ENCODE measurements around the gene CCDC178.

The CCDC178 gene

GRCh38 chr18:33239298-33239697 lies 201.2 kb downstream of the CCDC178 start:
- no peaks in the 10 kb centered on the region for H3K27me3 Mint-ChIP-seq

DNA sequence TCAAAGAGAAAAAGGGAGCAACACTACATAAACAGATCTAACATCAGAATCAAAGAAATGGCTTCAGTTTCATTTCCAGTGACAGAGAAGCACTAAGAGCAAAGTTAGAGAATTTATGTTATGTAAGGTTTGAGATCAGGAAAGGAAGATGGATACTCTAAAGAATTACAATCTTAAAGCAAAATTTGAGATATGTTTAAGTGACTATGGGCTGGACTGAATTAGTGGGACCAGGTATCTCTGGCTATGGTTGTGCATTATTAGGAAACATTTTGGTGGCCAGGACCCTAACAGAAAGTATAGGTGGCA lies 208.2 kb downstream of the CCDC178 start:
- ATAC-seq (replicated peaks) (no peak), DNase-seq (no peak)
- H3K4me1 Mint-ChIP-seq (ENCODE audit: low read depth in 2 of 2) = no peaks in the 10 kb centered on the region
- H3K27me3 Mint-ChIP-seq = no peaks in the 10 kb centered on the region
- H3K27ac Mint-ChIP-seq = no peak overlapping the region
- no peak overlapping the region for H3K4me3 Mint-ChIP-seq
- no peaks in the 10 kb centered on the region for H3K36me3 Mint-ChIP-seq (ENCODE audit: insufficient read depth)
- peaks cover 10% of the 10 kb centered on the region in 2 donors for H3K9me3 Mint-ChIP-seq

More at GRCh38 chr18:33239298-33239697, 201.2 kb downstream of the CCDC178 start:
- ATAC-seq (replicated peaks) = no peak
- H3K4me3 Mint-ChIP-seq = no peak overlapping the region
- peaks cover 8 to 18% of the 10 kb centered on the region in 2 donors for H3K9me3 Mint-ChIP-seq
- H3K27ac Mint-ChIP-seq = no peak overlapping the region
- H3K36me3 Mint-ChIP-seq (ENCODE audit: insufficient read depth) = no peaks in the 10 kb centered on the region
- DNase-seq = no peak
- no peaks in the 10 kb centered on the region for H3K4me1 Mint-ChIP-seq (ENCODE audit: low read depth in 2 of 2)

- Mint-ChIP-seq H3K36me3 (ENCODE audit: insufficient read depth) (no peaks in the 10 kb centered on the region), H3K4me3 (no peak overlapping the region), H3K27ac (no peak overlapping the region), H3K4me1 (ENCODE audit: low read depth in 2 of 2) (no peaks in the 10 kb centered on the region), H3K27me3 (no peaks in the 10 kb centered on the region), H3K9me3 (peaks cover 10% of the 10 kb centered on the region in 2 donors)
- DNase-seq (no peak), ATAC-seq (replicated peaks) (no peak)
These were observed 208.8 kb downstream of the CCDC178 start for GRCh38 chr18:33231474-33232317.

DNA sequence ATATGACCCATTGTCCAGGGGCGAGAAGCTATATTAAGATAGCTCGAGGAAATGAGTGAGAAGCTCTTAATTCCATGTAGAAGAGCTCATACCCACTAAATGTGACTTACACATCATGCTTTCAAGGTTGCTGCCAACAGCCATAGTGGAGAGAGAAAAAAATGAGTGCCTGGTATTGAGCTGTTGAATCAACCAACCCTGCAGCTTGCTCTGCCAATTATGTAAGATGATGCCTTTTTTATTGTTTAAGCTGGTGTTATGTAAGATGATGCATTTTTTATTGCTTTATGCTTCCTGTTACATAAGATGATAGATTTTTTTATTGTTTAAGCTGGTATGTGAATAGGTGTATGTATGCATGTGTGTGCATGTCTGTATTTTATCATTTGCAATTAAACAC lies 228.2 kb downstream of the CCDC178 start:
- DNase-seq = no peak
- Mint-ChIP-seq H3K27ac (no peak overlapping the region), H3K27me3 (no peaks in the 10 kb centered on the region), H3K36me3 (ENCODE audit: insufficient read depth) (no peaks in the 10 kb centered on the region), H3K4me1 (ENCODE audit: low read depth in 2 of 2) (no peaks in the 10 kb centered on the region), H3K4me3 (no peak overlapping the region), H3K9me3 (peaks cover 5 to 12% of the 10 kb centered on the region in 2 donors)
- no peak for ATAC-seq (replicated peaks)

DNA sequence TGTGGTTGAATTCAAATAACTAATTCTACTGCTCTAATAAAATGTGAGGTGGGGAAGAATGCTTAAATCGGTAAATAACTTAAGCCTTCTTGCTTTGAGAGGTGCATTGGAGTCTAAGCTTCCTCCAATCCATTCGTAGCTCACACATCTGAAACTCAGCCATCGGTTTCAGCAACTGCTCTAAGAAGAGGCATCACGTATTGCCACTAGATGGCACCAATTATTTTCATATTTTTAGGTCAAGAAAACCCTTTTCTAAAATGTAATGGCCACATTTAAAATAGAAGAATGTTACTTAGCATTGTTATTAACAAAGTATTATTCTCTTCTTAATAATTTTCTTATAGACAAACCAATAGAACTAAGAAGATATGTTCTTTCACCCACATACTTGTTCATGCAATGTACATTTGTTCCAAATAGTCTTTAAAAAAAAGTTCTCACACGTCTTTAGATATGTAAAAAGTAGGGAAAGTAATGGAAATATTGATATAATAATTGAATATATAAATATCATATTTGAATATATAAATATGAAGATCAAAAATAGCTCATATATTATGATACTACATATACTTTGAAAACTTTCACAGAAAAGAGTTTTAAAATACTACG lies 229.8 kb downstream of the CCDC178 start:
- no peaks in the 10 kb centered on the region for H3K36me3 Mint-ChIP-seq (ENCODE audit: insufficient read depth)
- H3K9me3 Mint-ChIP-seq = peaks cover 2 to 8% of the 10 kb centered on the region in 2 donors
- H3K27me3 Mint-ChIP-seq = no peaks in the 10 kb centered on the region
- no peak overlapping the region for H3K27ac Mint-ChIP-seq
- DNase-seq = no peak
- no peaks in the 10 kb centered on the region for H3K4me1 Mint-ChIP-seq (ENCODE audit: low read depth in 2 of 2)
- ATAC-seq (replicated peaks) = no peak
- H3K4me3 Mint-ChIP-seq = no peak overlapping the region

DNA sequence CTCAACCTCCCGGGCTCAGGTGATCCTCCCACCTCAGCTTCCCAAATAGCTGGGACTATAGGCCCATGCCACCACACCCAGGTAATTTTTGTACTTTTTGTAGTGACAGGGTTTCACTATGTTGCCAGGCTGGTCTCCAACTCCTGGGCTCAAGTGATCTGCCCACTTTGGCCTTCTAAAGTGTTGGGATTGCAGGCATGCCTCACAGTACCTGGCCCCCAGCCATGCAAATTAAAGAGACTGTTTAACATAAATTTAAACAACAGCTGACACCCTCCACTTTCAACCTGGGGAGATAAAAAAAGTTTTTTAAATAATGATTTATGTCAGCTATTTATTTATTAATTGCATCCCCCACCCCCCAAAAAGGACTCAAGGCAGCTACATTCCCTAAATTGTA lies 234.7 kb downstream of the CCDC178 start:
- H3K4me1 Mint-ChIP-seq (ENCODE audit: low read depth in 2 of 2) = no peaks in the 10 kb centered on the region
- no peak overlapping the region for H3K4me3 Mint-ChIP-seq
- DNase-seq (no peak), ATAC-seq (replicated peaks) (no peak)
- H3K9me3 Mint-ChIP-seq = peaks cover 9 to 15% of the 10 kb centered on the region in 2 donors
- no peaks in the 10 kb centered on the region for H3K36me3 Mint-ChIP-seq (ENCODE audit: insufficient read depth)
- H3K27ac Mint-ChIP-seq = no peak overlapping the region
- no peaks in the 10 kb centered on the region for H3K27me3 Mint-ChIP-seq

- Mint-ChIP-seq H3K27me3 (no peaks in the 10 kb centered on the region), H3K27ac (no peak overlapping the region), H3K36me3 (ENCODE audit: insufficient read depth) (no peaks in the 10 kb centered on the region), H3K4me1 (ENCODE audit: low read depth in 2 of 2) (no peaks in the 10 kb centered on the region), H3K4me3 (no peak overlapping the region), H3K9me3 (peaks cover 15 to 26% of the 10 kb centered on the region in 2 donors)
- no peak for ATAC-seq (replicated peaks)
- DNase-seq = no peak
These were observed 239.0 kb downstream of the CCDC178 start for GRCh38 chr18:33201509-33201926.

- H3K9me3 Mint-ChIP-seq = peaks cover 8 to 18% of the 10 kb centered on the region in 2 donors
- H3K27me3 Mint-ChIP-seq = no peaks in the 10 kb centered on the region
- H3K4me3 Mint-ChIP-seq = no peak overlapping the region
- H3K4me1 Mint-ChIP-seq (ENCODE audit: low read depth in 2 of 2) = no peaks in the 10 kb centered on the region
- ATAC-seq (replicated peaks) = no peak
- no peak for DNase-seq
- H3K36me3 Mint-ChIP-seq (ENCODE audit: insufficient read depth) = no peaks in the 10 kb centered on the region
- no peak overlapping the region for H3K27ac Mint-ChIP-seq
These were observed 244.7 kb downstream of the CCDC178 start for GRCh38 chr18:33195795-33196194.

DNA sequence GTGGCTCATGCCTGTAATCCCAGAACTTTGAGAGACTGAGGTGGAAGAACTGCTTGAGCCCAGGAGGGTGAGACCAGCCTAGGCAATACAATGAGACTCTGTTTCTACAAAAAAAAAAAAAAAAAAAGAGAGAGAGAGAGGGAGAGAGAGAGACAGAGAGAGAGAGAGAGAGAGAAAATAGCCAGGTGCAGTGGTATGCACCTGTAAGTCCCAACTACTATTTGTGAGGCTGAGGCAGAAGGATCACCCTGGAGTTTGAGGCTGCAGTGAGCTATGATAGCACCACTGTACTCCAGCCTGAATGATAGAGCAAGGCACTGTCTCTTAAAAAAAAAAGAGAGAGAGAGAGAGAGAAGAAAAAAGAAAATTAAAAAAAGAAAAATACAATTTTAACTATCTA lies 245.7 kb downstream of the CCDC178 start:
- Mint-ChIP-seq H3K4me3 (no peak overlapping the region), H3K9me3 (peaks cover 6 to 14% of the 10 kb centered on the region in 2 donors), H3K36me3 (ENCODE audit: insufficient read depth) (no peaks in the 10 kb centered on the region), H3K4me1 (ENCODE audit: low read depth in 2 of 2) (no peaks in the 10 kb centered on the region), H3K27me3 (no peaks in the 10 kb centered on the region), H3K27ac (no peak overlapping the region)
- ATAC-seq (replicated peaks) (no peak), DNase-seq (no peak)

DNA sequence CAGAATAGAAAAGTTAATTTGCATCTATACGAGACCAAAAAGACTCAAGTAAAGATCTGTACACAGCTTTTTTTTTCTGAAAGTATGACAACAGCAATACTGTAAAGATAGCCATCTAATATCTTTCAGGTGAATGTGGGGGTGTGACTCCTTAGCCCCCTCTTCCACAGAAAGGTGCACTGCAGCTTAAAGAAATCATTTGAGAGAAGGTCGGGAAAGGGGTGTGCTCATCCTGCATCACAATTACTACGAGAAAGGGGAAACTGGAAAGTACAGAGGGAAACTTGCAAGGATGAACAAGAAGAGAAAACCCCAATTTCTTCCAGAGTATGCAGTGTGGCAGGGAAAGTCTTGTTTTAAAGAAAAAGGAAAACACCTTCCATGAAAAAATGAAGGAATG lies 255.6 kb downstream of the CCDC178 start:
- ATAC-seq (replicated peaks) (no peak), DNase-seq (no peak)
- Mint-ChIP-seq H3K27me3 (no peaks in the 10 kb centered on the region), H3K36me3 (ENCODE audit: insufficient read depth) (no peaks in the 10 kb centered on the region), H3K4me1 (ENCODE audit: low read depth in 2 of 2) (no peaks in the 10 kb centered on the region), H3K27ac (no peak overlapping the region), H3K4me3 (no peak overlapping the region), H3K9me3 (peaks cover 2 to 17% of the 10 kb centered on the region in 2 donors)

- no peaks in the 10 kb centered on the region for H3K36me3 Mint-ChIP-seq (ENCODE audit: insufficient read depth)
- no peaks in the 10 kb centered on the region for H3K27me3 Mint-ChIP-seq
- ATAC-seq (replicated peaks) (no peak), DNase-seq (no peak)
- no peaks in the 10 kb centered on the region for H3K4me1 Mint-ChIP-seq (ENCODE audit: low read depth in 2 of 2)
- H3K9me3 Mint-ChIP-seq = peaks cover 2 to 17% of the 10 kb centered on the region in 2 donors
- H3K27ac Mint-ChIP-seq = no peak overlapping the region
- H3K4me3 Mint-ChIP-seq = no peak overlapping the region
These were observed 256.3 kb downstream of the CCDC178 start for GRCh38 chr18:33184175-33184574.

DNA sequence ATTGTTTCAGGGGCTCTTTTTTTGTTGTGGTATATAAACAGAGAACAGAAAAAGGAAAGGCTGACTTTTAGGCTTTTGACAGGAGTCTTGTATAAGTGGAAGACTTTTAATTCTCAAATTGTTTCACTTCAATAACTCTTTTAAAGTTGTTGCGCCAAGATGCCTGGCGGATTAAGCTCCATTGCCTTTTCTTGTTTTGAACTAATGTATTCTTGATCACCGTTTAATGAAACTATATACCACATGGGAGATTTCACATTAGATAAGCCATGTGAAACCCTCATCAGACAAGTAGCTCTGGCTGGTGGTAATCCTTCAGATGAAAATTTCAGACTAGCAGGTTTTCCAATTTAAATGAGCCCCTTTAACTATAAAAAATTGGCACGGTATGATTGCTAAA lies 257.4 kb downstream of the CCDC178 start:
- H3K4me3 Mint-ChIP-seq = no peak overlapping the region
- DNase-seq = no peak
- no peaks in the 10 kb centered on the region for H3K36me3 Mint-ChIP-seq (ENCODE audit: insufficient read depth)
- no peaks in the 10 kb centered on the region for H3K27me3 Mint-ChIP-seq
- H3K4me1 Mint-ChIP-seq (ENCODE audit: low read depth in 2 of 2) = no peaks in the 10 kb centered on the region
- no peak overlapping the region for H3K27ac Mint-ChIP-seq
- no peak for ATAC-seq (replicated peaks)
- H3K9me3 Mint-ChIP-seq = peaks cover 2 to 17% of the 10 kb centered on the region in 2 donors

- ATAC-seq (replicated peaks) = no peak
- H3K4me3 Mint-ChIP-seq = no peak overlapping the region
- H3K36me3 Mint-ChIP-seq (ENCODE audit: insufficient read depth) = no peaks in the 10 kb centered on the region
- H3K9me3 Mint-ChIP-seq = peaks cover 2 to 10% of the 10 kb centered on the region in 2 donors
- DNase-seq = no peak
- H3K27me3 Mint-ChIP-seq = no peaks in the 10 kb centered on the region
- H3K4me1 Mint-ChIP-seq (ENCODE audit: low read depth in 2 of 2) = no peaks in the 10 kb centered on the region
- H3K27ac Mint-ChIP-seq = no peak overlapping the region
These were observed 259.5 kb downstream of the CCDC178 start for GRCh38 chr18:33181016-33181415.

DNA sequence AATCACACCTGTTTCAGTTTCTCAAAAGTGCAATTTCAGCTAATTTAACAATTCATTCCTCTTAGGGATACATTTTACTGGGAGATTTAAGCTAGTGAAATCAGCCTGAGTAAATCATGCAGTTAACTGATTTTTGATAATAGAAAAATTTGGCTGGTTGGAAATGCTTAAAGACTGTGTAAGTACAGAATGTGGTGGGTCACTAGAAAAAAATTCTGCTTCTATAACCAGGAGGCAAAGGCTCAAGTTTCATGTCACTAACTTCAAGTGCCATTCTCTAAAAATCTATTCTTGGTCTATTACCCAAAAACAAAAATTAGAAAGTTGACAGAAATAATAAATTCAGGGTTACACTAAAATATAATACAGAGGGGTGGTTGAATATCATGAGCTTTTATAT lies 271.3 kb downstream of the CCDC178 start:
- Mint-ChIP-seq H3K4me3 (no peak overlapping the region), H3K27me3 (no peaks in the 10 kb centered on the region), H3K9me3 (peaks cover 0 to 4% of the 10 kb centered on the region in 2 donors), H3K36me3 (ENCODE audit: insufficient read depth) (no peaks in the 10 kb centered on the region), H3K4me1 (ENCODE audit: low read depth in 2 of 2) (no peaks in the 10 kb centered on the region), H3K27ac (no peak overlapping the region)
- ATAC-seq (replicated peaks) (no peak), DNase-seq (no peak)
